ENCODE data around the gene CDS1.

DNA sequence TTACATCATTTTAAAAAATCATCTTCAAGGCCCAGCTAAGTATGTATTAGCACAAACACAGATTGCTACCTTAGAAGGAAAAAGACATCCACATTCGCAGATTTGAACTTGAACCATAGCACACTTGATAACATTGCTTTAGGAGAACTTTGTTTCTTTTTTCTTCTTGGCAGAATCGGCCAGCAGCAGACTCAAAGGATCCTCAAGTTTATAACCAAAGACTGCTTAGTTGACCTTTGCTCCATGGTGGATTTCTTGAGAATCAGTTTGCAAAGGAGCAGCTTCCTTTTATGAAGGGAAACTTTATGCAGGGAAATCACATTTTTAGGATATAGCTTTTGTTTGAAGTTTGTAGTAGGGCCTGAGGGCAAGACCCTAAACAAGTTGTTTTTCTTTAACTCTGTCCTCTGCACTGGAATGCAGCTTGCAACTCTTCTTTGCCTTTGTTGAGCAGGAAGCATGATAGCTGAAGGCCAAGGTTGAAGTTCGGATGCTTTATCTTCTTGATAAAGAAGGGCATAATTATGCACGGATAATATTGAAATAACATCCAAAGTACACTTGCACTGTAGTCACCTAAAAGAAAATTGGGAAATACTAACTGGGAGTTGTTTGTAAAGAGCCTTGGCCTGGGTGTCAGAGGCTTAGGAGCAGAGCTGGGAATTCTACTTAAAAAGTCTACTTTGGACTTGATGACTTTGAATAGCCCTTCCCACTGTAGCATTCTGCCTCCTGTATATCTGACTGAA, 78.4 kb downstream of the CDS1 start:
- TF ChIP-seq, protein P1, sequence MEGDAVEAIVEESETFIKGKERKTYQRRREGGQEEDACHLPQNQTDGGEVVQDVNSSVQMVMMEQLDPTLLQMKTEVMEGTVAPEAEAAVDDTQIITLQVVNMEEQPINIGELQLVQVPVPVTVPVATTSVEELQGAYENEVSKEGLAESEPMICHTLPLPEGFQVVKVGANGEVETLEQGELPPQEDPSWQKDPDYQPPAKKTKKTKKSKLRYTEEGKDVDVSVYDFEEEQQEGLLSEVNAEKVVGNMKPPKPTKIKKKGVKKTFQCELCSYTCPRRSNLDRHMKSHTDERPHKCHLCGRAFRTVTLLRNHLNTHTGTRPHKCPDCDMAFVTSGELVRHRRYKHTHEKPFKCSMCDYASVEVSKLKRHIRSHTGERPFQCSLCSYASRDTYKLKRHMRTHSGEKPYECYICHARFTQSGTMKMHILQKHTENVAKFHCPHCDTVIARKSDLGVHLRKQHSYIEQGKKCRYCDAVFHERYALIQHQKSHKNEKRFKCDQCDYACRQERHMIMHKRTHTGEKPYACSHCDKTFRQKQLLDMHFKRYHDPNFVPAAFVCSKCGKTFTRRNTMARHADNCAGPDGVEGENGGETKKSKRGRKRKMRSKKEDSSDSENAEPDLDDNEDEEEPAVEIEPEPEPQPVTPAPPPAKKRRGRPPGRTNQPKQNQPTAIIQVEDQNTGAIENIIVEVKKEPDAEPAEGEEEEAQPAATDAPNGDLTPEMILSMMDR (IDR thresholded peaks at IDR 0.05; ENCODE audit: extremely low read depth in 1 of 2, insufficient read depth in 1 of 2, low read depth in 1 of 2, low read length in 2 of 2): no peak
- TF ChIP-seq MYC (IDR thresholded peaks at IDR 0.05; ENCODE audit: low read depth, low read length) (no peak), POLR2A (IDR thresholded peaks at IDR 0.05; ENCODE audit: low read depth, low read length) (no peak), EZH2 (IDR thresholded peaks at IDR 0.05; ENCODE audit: borderline replicate concordance, low read depth, low read length, severe bottlenecking) (no peak), GATA2 (IDR thresholded peaks at IDR 0.05; ENCODE audit: insufficient read depth, insufficient read length, low read depth, low read length) (no peak), JUN (IDR thresholded peaks at IDR 0.05; ENCODE audit: borderline replicate concordance, insufficient read depth, insufficient read length, low read depth) (no peak), POLR2AphosphoS5 (IDR thresholded peaks at IDR 0.05; ENCODE audit: insufficient read depth, low read depth, low read length) (no peak)
